Gastroesophageal sphincter (tissue), 3 donors: ENCODE results near the gene BBC3.

Experiments used
- CTCF ChIP-seq, 4 experiments: fragments of 200-600 bp in 2 of 4; fragments of 450-650 bp in 2 of 4; sonication (generic) in 1 of 4; IDR thresholded peaks; one replicate each; pipeline ENCODE4 v1.5.1; 2017 to 2019; ENCODE audit warnings: antibody characterized with exemption in 4 of 4, mild to moderate bottlenecking in 2 of 4, moderate library complexity in 2 of 4
- POLR2A ChIP-seq, 2 donors: fragments of 450-650 bp; IDR thresholded peaks; one replicate each; pipeline ENCODE4 v1.6.1; 2017; ENCODE audit warnings: antibody characterized with exemption in 2 of 2, mild to moderate bottlenecking in 2 of 2, moderate library complexity in 1 of 2

DNA sequence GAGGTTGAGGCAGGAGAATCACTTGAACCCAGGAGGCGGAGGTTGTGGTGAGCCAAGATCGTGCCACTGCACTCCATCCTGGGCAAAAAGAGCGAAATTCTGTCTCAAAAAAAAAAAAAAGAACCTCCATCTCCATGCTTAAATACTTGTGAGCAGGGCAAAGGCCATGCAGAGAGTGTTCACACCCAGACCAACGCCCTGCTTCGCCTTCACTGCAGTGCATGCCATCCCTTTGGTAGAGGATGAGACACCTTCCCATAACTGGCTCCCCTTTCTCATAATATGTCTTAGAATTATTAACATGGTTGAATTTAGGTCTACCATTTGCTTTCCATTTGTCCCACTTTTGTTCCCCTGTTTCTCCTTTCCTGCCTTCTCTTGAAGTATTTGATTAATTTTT is 15.4 kb downstream of the BBC3 start:
- TF ChIP-seq POLR2A (IDR thresholded peaks at IDR 0.05) (no peak), CTCF (IDR thresholded peaks at IDR 0.05) (no peak)
